WTC11 (cell line): ENCODE results near the gene WDFY3. TPM values are rescaled to one million over a fixed set of nuclear protein-coding genes. Genes with fewer than 3 reads are reported as not detected.

Experiments
- ATAC-seq: fragments of 200-7000 bp; cut with Tn5 transposase; 2 replicates; pipeline ENCODE4 v1.10.0; 2021; ENCODE audit warnings: mild to moderate bottlenecking, moderate library complexity
- CTCF ChIA-PET: fragments of 300-600 bp; sonication (Branson Sonifier 250); formaldehyde crosslinking; loops from one replicate; lab custom pipeline; 2021; ENCODE audit warnings: antibody characterized with exemption; lab: Charles Lee
- POLR2A ChIA-PET: fragments of 350-600 bp; sonication (Branson Sonifier 250); formaldehyde crosslinking; loops from one replicate; lab custom pipeline; 2021; ENCODE audit warnings: antibody characterized with exemption; lab: Charles Lee
- DNase-seq: peaks from one replicate; pipeline ENCODE4 v3.0.0; 2021; ENCODE audit warnings: low spot score
- H3K27ac Mint-ChIP-seq: 2 replicates; pipeline ENCODE4 v1.8.0; 2021; ENCODE audit warnings: mixed read lengths
- H3K27me3 Mint-ChIP-seq: 2 replicates; pipeline ENCODE4 v1.8.0; 2021; ENCODE audit warnings: low read depth, mild to moderate bottlenecking, moderate library complexity, mixed read lengths
- H3K36me3 Mint-ChIP-seq: 2 replicates; pipeline ENCODE4 v1.8.0; 2021; ENCODE audit warnings: mixed read lengths
- H3K4me1 Mint-ChIP-seq: 2 replicates; pipeline ENCODE4 v1.8.0; 2022; ENCODE audit warnings: mixed read lengths
- H3K4me3 Mint-ChIP-seq: 2 replicates; pipeline ENCODE4 v1.8.0; 2021; ENCODE audit warnings: mild to moderate bottlenecking, moderate library complexity, mixed read lengths
- H3K9me3 Mint-ChIP-seq: 2 replicates; pipeline ENCODE4 v1.8.0; 2021; ENCODE audit warnings: mixed read lengths
- CREM ChIP-seq: sonication (generic); formaldehyde crosslinking; IDR thresholded peaks from 2 replicates; pipeline ENCODE4 v1.8.1; 2022; ENCODE audit warnings: mild to moderate bottlenecking, missing genetic modification reagents, moderate library complexity
- E2F1 ChIP-seq: sonication (generic); formaldehyde crosslinking; IDR thresholded peaks from 2 replicates; pipeline ENCODE4 v1.8.0; 2022; ENCODE audit warnings: mild to moderate bottlenecking, missing genetic modification reagents
- ELF4 ChIP-seq: sonication (generic); formaldehyde crosslinking; IDR thresholded peaks from 2 replicates; pipeline ENCODE4 v1.8.1; 2022; ENCODE audit warnings: low read depth, mild to moderate bottlenecking, moderate library complexity, missing genetic modification reagents
- ESRRA ChIP-seq: sonication (generic); formaldehyde crosslinking; IDR thresholded peaks from 2 replicates; pipeline ENCODE4 v1.8.1; 2022; ENCODE audit warnings: mild to moderate bottlenecking, missing genetic modification reagents, borderline replicate concordance
- FOXP1 ChIP-seq: sonication (generic); formaldehyde crosslinking; IDR thresholded peaks from 2 replicates; pipeline ENCODE4 v1.8.0; 2022; ENCODE audit warnings: missing genetic modification reagents, mild to moderate bottlenecking, moderate library complexity, borderline replicate concordance
- HMGA2 ChIP-seq: fragments of 250-450 bp; sonication (Bioruptor Pico); IDR thresholded peaks from 2 replicates; pipeline ENCODE4 v1.4.0; 2021; ENCODE audit warnings: mild to moderate bottlenecking, moderate library complexity
- IRF2 ChIP-seq: sonication (generic); formaldehyde crosslinking; IDR thresholded peaks from 2 replicates; pipeline ENCODE4 v1.8.0; 2022; ENCODE audit warnings: low read depth, missing genetic modification reagents, borderline replicate concordance
- NFATC4 ChIP-seq: fragments of 250-450 bp; sonication (Bioruptor Pico); IDR thresholded peaks from 2 replicates; pipeline ENCODE4 v1.9.0; 2021; ENCODE audit warnings: mild to moderate bottlenecking
- OVOL2 ChIP-seq: fragments of 250-450 bp; sonication (Bioruptor Pico); IDR thresholded peaks from 2 replicates; pipeline ENCODE4 v1.9.0; 2021; ENCODE audit warnings: mild to moderate bottlenecking, borderline replicate concordance
- PREB ChIP-seq: sonication (generic); formaldehyde crosslinking; IDR thresholded peaks from 2 replicates; pipeline ENCODE4 v1.8.1; 2022; ENCODE audit warnings: mild to moderate bottlenecking, missing genetic modification reagents, moderate library complexity, borderline replicate concordance
- SP1 ChIP-seq: sonication (generic); formaldehyde crosslinking; conservative IDR thresholded peaks from 2 replicates; pipeline ENCODE4 v1.8.1; 2022; ENCODE audit warnings: missing genetic modification reagents
- TEAD1 ChIP-seq: sonication (generic); formaldehyde crosslinking; IDR thresholded peaks from 2 replicates; pipeline ENCODE4 v1.8.0; 2022; ENCODE audit warnings: mild to moderate bottlenecking, missing genetic modification reagents
- ZNF219 ChIP-seq: sonication (generic); formaldehyde crosslinking; IDR thresholded peaks from 2 replicates; pipeline ENCODE4 v1.8.0; 2023; ENCODE audit warnings: missing genetic modification reagents, mild to moderate bottlenecking, borderline replicate concordance
- ZNF232 ChIP-seq: sonication (generic); formaldehyde crosslinking; IDR thresholded peaks from 2 replicates; pipeline ENCODE4 v1.8.0; 2022; ENCODE audit warnings: mild to moderate bottlenecking, missing genetic modification reagents
- ZNF281 ChIP-seq: sonication (generic); formaldehyde crosslinking; IDR thresholded peaks from 2 replicates; pipeline ENCODE4 v1.8.0; 2023; ENCODE audit warnings: mild to moderate bottlenecking, missing genetic modification reagents
- total RNA-seq: library from RNA; stranded (reverse); gene quantifications from 3 replicates; pipeline ENCODE4 v1.2.3, GENCODE V29; 2021
- TF ChIP-seq, protein P1 (sequence below): fragments of 250-450 bp; sonication (Bioruptor Pico); IDR thresholded peaks from 2 replicates; pipeline ENCODE4 v2.1.2; 2022; ENCODE audit warnings: mild to moderate bottlenecking, moderate library complexity
- TF ChIP-seq, protein P2 (sequence below): sonication (generic); formaldehyde crosslinking; IDR thresholded peaks from 2 replicates; pipeline ENCODE4 v1.8.0; 2023; ENCODE audit warnings: missing genetic modification reagents

The WDFY3 gene
- total RNA-seq, 1 experiment from 2014 or later: 77.2 TPM

GRCh38 chr4:84908876-84909275 lies 57.6 kb downstream of the WDFY3 start:
- Mint-ChIP-seq H3K27me3 (no peaks in the 10 kb centered on the region), H3K27ac (peak overlapping the region; percentile 41; the same call in 1 of the 2 replicates), H3K36me3 (peaks cover 20% of the 10 kb centered on the region), H3K9me3 (peaks cover 15% of the 10 kb centered on the region), H3K4me3 (no peak overlapping the region), H3K4me1 (peaks cover 38% of the 10 kb centered on the region)
- ChIA-PET POLR2A (interaction anchor here (0.7 kb wide), 1 partner anchor 57 kb away, joined by 3 read pairs; the partner anchor contains the start of gene WDFY3), CTCF (no interaction called here)
- TF ChIP-seq OVOL2 (CRISPR knock-in tag): no peak
- no peak for TF ChIP-seq PREB (CRISPR knock-in tag)
- TF ChIP-seq FOXP1 (CRISPR knock-in tag): no peak
- no peak for TF ChIP-seq ZNF281 (CRISPR knock-in tag)
- ATAC-seq (no peak), DNase-seq (no peak)

GRCh38 chr4:84907145-84907544 lies 59.3 kb downstream of the WDFY3 start:
- TF ChIP-seq IRF2 (CRISPR knock-in tag) (no peak), SP1 (no peak), E2F1 (CRISPR knock-in tag) (no peak), CREM (CRISPR knock-in tag) (no peak), TEAD1 (no peak), ESRRA (no peak), HMGA2 (no peak), ELF4 (no peak), ZNF219 (no peak), ZNF232 (CRISPR knock-in tag) (no peak), NFATC4 (CRISPR knock-in tag) (no peak)
- TF ChIP-seq, protein P1, sequence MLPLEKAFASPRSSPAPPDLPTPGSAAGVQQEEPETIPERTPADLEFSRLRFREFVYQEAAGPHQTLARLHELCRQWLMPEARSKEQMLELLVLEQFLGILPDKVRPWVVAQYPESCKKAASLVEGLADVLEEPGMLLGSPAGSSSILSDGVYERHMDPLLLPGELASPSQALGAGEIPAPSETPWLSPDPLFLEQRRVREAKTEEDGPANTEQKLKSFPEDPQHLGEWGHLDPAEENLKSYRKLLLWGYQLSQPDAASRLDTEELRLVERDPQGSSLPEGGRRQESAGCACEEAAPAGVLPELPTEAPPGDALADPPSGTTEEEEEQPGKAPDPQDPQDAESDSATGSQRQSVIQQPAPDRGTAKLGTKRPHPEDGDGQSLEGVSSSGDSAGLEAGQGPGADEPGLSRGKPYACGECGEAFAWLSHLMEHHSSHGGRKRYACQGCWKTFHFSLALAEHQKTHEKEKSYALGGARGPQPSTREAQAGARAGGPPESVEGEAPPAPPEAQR: no peak
- TF ChIP-seq, protein P2, sequence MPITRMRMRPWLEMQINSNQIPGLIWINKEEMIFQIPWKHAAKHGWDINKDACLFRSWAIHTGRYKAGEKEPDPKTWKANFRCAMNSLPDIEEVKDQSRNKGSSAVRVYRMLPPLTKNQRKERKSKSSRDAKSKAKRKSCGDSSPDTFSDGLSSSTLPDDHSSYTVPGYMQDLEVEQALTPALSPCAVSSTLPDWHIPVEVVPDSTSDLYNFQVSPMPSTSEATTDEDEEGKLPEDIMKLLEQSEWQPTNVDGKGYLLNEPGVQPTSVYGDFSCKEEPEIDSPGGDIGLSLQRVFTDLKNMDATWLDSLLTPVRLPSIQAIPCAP: no peak
- ChIA-PET POLR2A (interaction anchor here (0.6 kb wide), 1 partner anchor 9 kb away, joined by 3 read pairs; no protein-coding TSS in a partner anchor), CTCF (interaction anchor here (0.6 kb wide), 1 partner anchor 328 kb away, joined by 3 read pairs; no protein-coding TSS in a partner anchor)
- Mint-ChIP-seq H3K27me3 (no peaks in the 10 kb centered on the region), H3K36me3 (peaks cover 10% of the 10 kb centered on the region), H3K4me3 (no peak overlapping the region), H3K9me3 (peaks cover 8% of the 10 kb centered on the region; the same call in 1 of the 2 replicates), H3K4me1 (peaks cover 50% of the 10 kb centered on the region), H3K27ac (peak overlapping the region; percentile 54; the same call in 1 of the 2 replicates)
- ATAC-seq (no peak), DNase-seq (no peak)
